ENCODE results near the gene PLBD2.

Gene PLBD2

GRCh38 chr12:113420996-113421595 is 62.7 kb downstream of the PLBD2 start:
- DNase-seq (ENCODE audit: low spot score), result no peak

GRCh38 chr12:113422030-113422885 is 63.9 kb downstream of the PLBD2 start, which contains the start of gene SDSL:
TSS of gene SDSL (plus strand) at chr12:113422380. CDS start at chr12:113427983, 5,603 bp downstream.
- peak; percentile 50 for DNase-seq (ENCODE audit: low spot score)

GRCh38 chr12:113422886-113423669 is 64.7 kb downstream of the PLBD2 start:
- no peak for DNase-seq (ENCODE audit: low spot score)

- DNase-seq (ENCODE audit: low spot score), result no peak
Measured at GRCh38 chr12:113424456-113424855, 66.1 kb downstream of the PLBD2 start.

GRCh38 chr12:113424915-113425823 is 66.8 kb downstream of the PLBD2 start:
- peak; percentile 50 for DNase-seq (ENCODE audit: low spot score)

- peak; percentile 8 for DNase-seq (ENCODE audit: low spot score)
Measured at GRCh38 chr12:113425960-113426453, 67.6 kb downstream of the PLBD2 start.

GRCh38 chr12:113427882-113428281 is 69.5 kb downstream of the PLBD2 start:
- DNase-seq (ENCODE audit: low spot score), result no peak

- DNase-seq (ENCODE audit: low spot score), result no peak
Measured at GRCh38 chr12:113428482-113428881, 70.1 kb downstream of the PLBD2 start.

- no peak for DNase-seq (ENCODE audit: low spot score)
Measured at GRCh38 chr12:113432986-113433385, 74.6 kb downstream of the PLBD2 start.

GRCh38 chr12:113435367-113435766 is 77.0 kb downstream of the PLBD2 start:
- DNase-seq (ENCODE audit: low spot score), result no peak

- no peak for DNase-seq (ENCODE audit: low spot score)
Measured at GRCh38 chr12:113436586-113436985, 78.2 kb downstream of the PLBD2 start.

GRCh38 chr12:113436993-113437728 is 78.8 kb downstream of the PLBD2 start:
- no peak for DNase-seq (ENCODE audit: low spot score)

GRCh38 chr12:113437729-113438100 is 79.3 kb downstream of the PLBD2 start:
- no peak for DNase-seq (ENCODE audit: low spot score)

GRCh38 chr12:113438523-113439300 is 80.3 kb downstream of the PLBD2 start:
- DNase-seq (ENCODE audit: low spot score), result no peak

GRCh38 chr12:113439301-113439597 is 80.9 kb downstream of the PLBD2 start:
- DNase-seq (ENCODE audit: low spot score), result no peak

GRCh38 chr12:113439606-113440030 is 81.2 kb downstream of the PLBD2 start:
- DNase-seq (ENCODE audit: low spot score), result no peak

GRCh38 chr12:113440336-113440735 is 81.9 kb downstream of the PLBD2 start:
- no peak for DNase-seq (ENCODE audit: low spot score)
